T-helper 2 cell (primary cell): ENCODE data around the gene XIAP.
"Not testable (repeated sequence)": the region's sequence is repeated elsewhere in the genome, so short reads cannot be mapped to it uniquely, and the experiment has no call there.

Source experiments
- DNase-seq, 5 experiments: peaks; one replicate each; pipeline versions ENCODE4 v3.0.0 to v3.0.0-alpha.2; 2012 to 2022
- total RNA-seq, 2 donors: gene quantifications; one replicate each; lab custom pipeline; 2026; lab: John Stamatoyannopoulos, UW

Gene XIAP
- total RNA-seq, result 47.1 to 72.1 reads per million in 2 donors

- peak; percentile 20 to 82 (median 45) for DNase-seq
Observed at GRCh38 chrX:123859846-123860838, at the start of gene XIAP. TSS of gene XIAP (plus strand) at chrX:123860053. CDS start at chrX:123885663, 25,610 bp downstream.

DNA sequence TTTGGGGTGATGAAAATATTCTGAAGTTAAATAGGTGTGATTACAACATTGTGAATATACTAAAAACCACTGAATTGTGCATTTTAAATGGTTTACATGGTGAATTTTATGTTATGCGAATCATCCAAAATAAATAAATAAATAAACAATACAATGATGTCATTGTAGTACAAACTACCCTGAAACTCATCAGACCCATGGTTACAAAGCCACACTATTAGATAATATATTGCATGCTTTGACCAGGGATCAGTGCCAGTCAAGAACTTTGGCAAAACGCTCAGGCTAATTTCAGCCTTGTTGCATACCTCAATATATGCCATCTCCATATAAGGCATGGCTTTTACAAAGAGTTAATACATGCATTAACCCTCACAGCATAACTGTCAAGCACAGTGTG lies 45.5 kb upstream of the XIAP start:
- DNase-seq, result no peak

DNA sequence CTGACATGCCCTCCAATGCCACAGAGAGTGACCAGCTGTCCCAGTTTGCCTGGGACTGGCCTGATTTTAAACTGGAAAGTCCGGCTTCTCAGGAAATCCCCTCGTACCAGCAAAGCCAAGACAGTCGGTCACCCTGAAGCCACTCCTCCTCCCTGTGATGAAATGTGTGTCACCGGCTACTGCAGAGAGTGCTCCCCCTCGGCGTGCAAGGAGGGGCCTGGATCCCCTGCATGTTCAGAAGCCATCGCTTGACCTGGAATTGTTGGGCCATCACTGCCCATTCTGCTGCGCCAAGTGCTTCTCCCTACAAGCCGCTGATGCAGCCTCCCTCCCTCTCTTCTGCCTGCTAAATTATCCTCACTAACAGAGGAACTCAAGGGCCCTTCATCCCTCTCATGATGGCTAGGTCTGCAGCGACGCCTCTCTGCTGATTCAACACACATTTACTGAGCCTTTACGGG lies 44.9 kb upstream of the XIAP start:
- not testable (repeated sequence) for DNase-seq

GRCh38 chrX:123817288-123817894 lies 42.5 kb upstream of the XIAP start:
- DNase-seq, result peak in 1 of 5 experiments; percentile 19

DNA sequence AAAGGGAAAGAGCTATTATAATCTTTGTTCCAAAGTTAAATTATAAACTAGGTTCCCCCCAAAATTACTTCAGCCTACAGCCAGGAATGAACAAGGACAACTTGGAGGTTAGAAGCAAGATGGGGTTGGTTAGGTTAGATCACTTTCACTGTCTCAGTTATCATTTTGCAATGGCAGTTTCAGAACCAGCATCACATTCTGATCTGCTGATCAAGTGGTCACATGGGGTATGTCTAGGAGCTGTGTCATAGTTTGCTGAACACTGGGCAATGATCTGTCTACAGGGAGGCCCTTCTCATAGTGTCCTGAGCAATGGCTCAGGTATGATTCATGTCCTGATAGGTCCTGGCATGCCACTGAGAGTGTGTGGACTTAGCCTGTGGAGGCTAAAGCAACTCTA lies 41.6 kb upstream of the XIAP start:
- peak in 1 of 5 experiments; percentile 7 for DNase-seq

- no peak for DNase-seq
Observed at GRCh38 chrX:123822965-123823364, 36.9 kb upstream of the XIAP start.

GRCh38 chrX:123830309-123830708 lies 29.5 kb upstream of the XIAP start:
- no peak for DNase-seq

DNA sequence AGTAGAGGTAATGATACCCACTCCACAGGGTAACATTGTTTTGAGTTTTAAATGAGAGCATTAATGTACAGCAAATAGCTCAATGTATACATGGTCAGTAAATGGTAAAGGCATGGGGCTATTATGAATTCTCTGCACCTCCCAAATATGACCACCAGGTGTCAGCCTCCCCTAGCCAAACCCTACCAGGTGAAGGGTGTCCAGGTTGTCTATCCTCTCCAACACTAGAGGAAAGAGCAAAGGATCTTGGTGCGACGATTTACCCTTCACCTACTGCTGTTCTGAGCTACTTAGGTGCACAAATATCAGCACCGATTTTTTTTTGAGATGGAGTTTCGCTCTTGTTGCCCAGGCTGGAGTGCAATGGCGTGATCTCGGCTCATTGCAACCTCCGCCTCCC lies 26.5 kb upstream of the XIAP start:
- DNase-seq, result peak in 4 of 5 experiments; percentile 27 to 55 (median 34)

GRCh38 chrX:123834116-123834515 lies 25.7 kb upstream of the XIAP start:
- no peak for DNase-seq

- peak in 1 of 5 experiments; percentile 7 for DNase-seq
Observed at GRCh38 chrX:123835661-123836371, 24.0 kb upstream of the XIAP start.

DNA sequence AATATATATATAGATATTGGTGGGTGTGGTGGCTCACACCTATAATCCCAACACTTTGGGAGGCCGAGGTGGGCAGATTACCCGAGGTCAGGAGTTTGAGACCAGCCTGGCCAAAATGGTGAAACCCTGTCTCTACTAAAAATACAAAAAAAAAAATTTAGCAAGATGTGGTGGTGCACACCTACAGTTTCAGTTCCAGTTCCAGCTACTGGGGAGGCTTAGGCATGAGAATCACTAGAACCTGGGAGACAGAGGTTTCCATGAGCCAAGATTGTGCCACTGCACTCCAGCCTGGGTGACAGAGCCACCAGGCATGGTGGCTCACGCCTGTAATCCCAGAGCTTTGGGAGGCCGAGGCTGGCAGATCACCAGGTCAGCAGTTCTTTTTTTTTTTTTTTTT lies 14.7 kb upstream of the XIAP start:
- not testable (repeated sequence) for DNase-seq

DNA sequence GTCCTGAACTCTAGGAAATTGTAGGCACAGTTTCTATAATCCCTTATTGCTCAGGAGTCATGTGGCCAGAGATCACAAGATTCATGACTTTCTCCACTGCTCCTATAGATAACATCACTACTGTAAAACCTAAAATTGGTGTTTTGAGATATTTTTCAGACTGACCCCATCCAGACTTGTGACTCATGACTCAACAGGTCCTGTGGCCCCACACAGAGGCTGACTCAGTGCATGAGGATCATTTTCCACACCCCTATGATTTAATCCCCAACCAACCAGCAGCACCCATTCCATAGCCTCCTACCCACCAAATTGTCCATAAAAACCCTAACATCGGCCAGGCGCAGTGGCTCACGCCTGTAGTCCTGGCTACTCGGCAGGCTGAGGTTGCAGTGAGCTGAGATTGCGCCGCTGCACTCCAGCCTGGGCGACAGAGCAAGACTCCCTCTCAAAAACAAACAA lies 13.2 kb upstream of the XIAP start:
- DNase-seq, result no peak

DNA sequence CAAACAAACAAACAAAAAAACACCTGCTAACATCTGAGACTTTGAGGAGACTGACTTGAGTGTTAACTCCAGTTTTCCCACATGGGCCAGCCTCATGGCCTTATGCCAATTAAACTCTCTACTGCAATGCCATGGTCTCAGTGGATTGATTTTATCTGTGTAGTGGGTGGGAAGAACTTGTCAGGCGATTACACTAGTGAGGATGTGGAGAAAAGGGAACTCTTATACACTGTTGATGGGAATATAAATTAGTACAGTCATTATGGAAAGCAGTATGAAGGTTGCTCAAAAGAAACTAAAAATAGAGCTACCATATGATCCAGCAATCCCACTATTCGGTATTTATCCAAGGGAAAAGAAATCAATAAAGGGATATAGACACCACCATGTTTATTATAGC lies 12.8 kb upstream of the XIAP start:
- no peak for DNase-seq

DNA sequence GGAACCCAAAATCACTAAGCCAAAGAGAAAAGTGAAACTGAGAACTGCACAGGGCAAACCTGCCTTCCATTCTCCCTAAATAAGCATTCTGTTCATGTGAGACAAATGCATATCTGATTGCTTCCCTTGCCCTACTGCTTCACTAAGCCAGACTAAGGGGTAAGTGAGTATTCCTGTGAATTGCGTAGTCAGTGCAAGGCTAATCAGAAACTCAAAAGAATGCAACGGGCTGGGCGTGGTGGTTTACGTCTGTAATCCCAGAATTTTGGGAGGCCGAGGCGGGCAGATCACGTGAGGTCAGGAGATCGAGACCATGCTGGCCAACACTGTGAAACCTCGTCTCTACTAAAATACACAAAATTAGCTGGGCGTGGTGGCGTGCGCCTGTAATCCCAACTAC lies 10.8 kb upstream of the XIAP start:
- no peak for DNase-seq

- DNase-seq, result not testable (repeated sequence)
Observed at GRCh38 chrX:123849906-123850305, 9.9 kb upstream of the XIAP start.

GRCh38 chrX:123851079-123851478 lies 8.8 kb upstream of the XIAP start:
- no peak for DNase-seq

- DNase-seq, result peak in 1 of 5 experiments; percentile 48
Observed at GRCh38 chrX:123854329-123854728, 5.5 kb upstream of the XIAP start.

- DNase-seq, result peak in 1 of 5 experiments; percentile 18
Observed at GRCh38 chrX:123859409-123859845, 426 bp upstream of the XIAP start.

- peak in 1 of 5 experiments; percentile 34 for DNase-seq
Observed at GRCh38 chrX:123860983-123861382, 1.1 kb downstream of the XIAP start.

DNA sequence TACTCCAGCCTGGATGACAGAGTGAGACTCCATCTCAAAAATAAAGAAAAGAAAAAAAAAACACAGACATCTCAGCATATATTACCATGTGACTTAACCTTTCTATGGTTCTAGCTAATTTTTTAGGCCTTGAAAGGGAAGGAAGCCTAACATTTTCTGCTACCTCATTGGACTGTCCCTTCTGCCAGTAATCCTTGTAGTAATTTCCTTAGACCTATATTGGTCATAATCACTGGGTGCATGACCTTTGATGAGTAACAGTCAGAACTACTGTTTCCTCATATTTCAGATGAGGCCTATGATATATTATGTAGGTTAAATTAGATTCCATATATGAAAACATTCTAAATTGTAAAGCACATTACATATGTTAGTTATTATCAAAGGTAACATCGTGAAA lies 9.6 kb downstream of the XIAP start:
- no peak for DNase-seq

- DNase-seq, result no peak
Observed at GRCh38 chrX:123871309-123871708, 11.5 kb downstream of the XIAP start.

DNA sequence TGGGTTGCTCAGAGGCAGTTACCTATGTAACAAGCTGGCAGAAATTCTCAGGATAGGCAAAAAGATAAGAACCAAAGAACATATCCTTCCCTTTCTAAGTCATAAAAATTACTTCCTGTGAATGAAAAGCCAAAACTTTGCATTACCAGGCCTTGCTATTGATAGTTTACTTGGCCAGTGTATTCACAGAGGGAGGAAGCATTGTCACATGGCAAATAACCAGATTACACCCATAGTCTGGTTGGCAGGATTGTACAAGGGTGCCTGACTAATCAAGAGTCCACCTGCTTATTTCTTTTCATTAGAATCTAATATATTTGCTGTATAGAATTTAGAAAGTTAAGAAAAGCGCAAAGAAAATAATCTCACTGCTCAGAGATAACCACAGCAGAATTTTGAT lies 14.1 kb downstream of the XIAP start:
- no peak for DNase-seq

DNA sequence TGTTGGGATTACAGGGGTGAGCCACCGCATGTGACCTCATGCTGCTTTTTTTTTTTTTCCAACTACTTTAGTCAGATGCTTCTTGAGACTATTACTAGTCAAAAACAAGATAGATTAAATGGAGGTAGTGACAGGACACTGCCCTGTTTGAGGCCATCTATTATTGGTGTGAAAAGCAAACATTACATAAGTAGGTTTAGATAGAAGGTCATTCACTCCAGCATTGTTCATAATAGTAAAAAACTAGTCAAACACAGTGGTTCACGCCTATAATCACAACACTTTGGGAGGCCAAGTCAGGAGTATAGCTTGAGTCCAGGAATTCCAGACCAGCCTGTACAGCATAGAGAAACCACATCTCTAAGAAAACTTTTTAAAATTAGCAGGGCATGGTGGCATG lies 16.3 kb downstream of the XIAP start:
- no peak for DNase-seq
